Measurements from ENCODE around the gene LFNG.

GRCh38 chr7:2571409-2571808 is 51.8 kb downstream of the LFNG start:
- no peak for TF ChIP-seq POLR2AphosphoS5 (IDR thresholded peaks at IDR 0.05; ENCODE audit: low read depth, low read length)
- TF ChIP-seq SIN3A (IDR thresholded peaks at IDR 0.05; ENCODE audit: borderline replicate concordance, insufficient read depth, low read length), result no peak
- TF ChIP-seq TAF1 (IDR thresholded peaks at IDR 0.05; ENCODE audit: borderline replicate concordance, insufficient read depth, low read length), result no peak
